ENCODE results near the gene ACAN. TPM values are rescaled to one million over a fixed set of nuclear protein-coding genes. Genes with fewer than 3 reads are reported as not detected.

The ACAN gene
- total RNA-seq, 2 donors from 2014 or later = 0.17 to 0.35 TPM

DNA sequence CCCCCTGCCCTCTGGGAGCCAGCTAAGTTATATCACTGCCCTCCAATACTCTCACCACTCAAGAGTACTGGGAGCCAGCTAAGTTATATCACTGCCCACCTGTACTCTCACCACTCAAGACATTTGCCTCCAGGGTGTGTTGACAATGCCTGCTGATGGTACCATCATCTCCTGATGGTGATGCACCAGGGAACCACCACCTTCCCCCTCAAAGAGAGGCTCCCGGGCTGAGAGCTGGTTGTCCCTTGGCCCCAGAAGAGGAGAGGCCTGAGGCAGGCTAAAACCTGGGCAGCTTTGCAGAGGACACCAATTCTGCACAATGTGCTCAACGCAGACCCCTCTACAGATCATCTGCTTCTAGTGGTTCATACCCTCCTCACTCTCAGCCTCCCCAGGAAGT is 99.6 kb downstream of the ACAN start:
- intact Hi-C loops (cut with DNase I) = no loop called here
- Histone ChIP-seq H3K36me3 (no peaks in the 10 kb centered on the region), H3K27me3 (no peaks in the 10 kb centered on the region), H3K4me1 (peaks cover 4% of the 10 kb centered on the region), H3K4me3 (no peak overlapping the region), H3K27ac (no peak overlapping the region), H3K9me3 (no peaks in the 10 kb centered on the region), H3K9ac (ENCODE audit: low read depth in 2 of 2, low read length in 2 of 2) (no peak overlapping the region)
- TF ChIP-seq, protein P1, sequence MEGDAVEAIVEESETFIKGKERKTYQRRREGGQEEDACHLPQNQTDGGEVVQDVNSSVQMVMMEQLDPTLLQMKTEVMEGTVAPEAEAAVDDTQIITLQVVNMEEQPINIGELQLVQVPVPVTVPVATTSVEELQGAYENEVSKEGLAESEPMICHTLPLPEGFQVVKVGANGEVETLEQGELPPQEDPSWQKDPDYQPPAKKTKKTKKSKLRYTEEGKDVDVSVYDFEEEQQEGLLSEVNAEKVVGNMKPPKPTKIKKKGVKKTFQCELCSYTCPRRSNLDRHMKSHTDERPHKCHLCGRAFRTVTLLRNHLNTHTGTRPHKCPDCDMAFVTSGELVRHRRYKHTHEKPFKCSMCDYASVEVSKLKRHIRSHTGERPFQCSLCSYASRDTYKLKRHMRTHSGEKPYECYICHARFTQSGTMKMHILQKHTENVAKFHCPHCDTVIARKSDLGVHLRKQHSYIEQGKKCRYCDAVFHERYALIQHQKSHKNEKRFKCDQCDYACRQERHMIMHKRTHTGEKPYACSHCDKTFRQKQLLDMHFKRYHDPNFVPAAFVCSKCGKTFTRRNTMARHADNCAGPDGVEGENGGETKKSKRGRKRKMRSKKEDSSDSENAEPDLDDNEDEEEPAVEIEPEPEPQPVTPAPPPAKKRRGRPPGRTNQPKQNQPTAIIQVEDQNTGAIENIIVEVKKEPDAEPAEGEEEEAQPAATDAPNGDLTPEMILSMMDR (IDR thresholded peaks at IDR 0.05) = no peak
- no peak for DNase-seq

- Histone ChIP-seq H3K4me3 (no peak overlapping the region), H3K27ac (no peak overlapping the region), H3K36me3 (no peaks in the 10 kb centered on the region), H3K9ac (ENCODE audit: low read depth in 2 of 2, low read length in 2 of 2) (no peak overlapping the region), H3K4me1 (peaks cover 4% of the 10 kb centered on the region), H3K9me3 (no peaks in the 10 kb centered on the region), H3K27me3 (no peaks in the 10 kb centered on the region)
- intact Hi-C loops (cut with DNase I) = loop anchor here (2.0 kb wide), 1 partner anchor 113 kb away; no protein-coding TSS in a partner anchor
- DNase-seq = no peak
- TF ChIP-seq, protein P1 (IDR thresholded peaks at IDR 0.05) = no peak
Observed at GRCh38 chr15:88904257-88904623, 101.0 kb downstream of the ACAN start.

GRCh38 chr15:88904624-88905327 is 101.5 kb downstream of the ACAN start:
- DNase-seq = peak; percentile 86
- H3K9ac ChIP-seq (ENCODE audit: low read depth in 2 of 2, low read length in 2 of 2) = no peak overlapping the region
- no peaks in the 10 kb centered on the region for H3K27me3 ChIP-seq
- H3K27ac ChIP-seq = no peak overlapping the region
- peaks cover 4% of the 10 kb centered on the region for H3K4me1 ChIP-seq
- no peaks in the 10 kb centered on the region for H3K9me3 ChIP-seq
- TF ChIP-seq, protein P1 (IDR thresholded peaks at IDR 0.05) = peak; percentile 98
- H3K4me3 ChIP-seq = no peak overlapping the region
- intact Hi-C loops (cut with DNase I) = loop anchor here (2.0 to 5.0 kb wide), 2 partner anchors 112 to 273 kb away; no protein-coding TSS in a partner anchor
- H3K36me3 ChIP-seq = no peaks in the 10 kb centered on the region

DNA sequence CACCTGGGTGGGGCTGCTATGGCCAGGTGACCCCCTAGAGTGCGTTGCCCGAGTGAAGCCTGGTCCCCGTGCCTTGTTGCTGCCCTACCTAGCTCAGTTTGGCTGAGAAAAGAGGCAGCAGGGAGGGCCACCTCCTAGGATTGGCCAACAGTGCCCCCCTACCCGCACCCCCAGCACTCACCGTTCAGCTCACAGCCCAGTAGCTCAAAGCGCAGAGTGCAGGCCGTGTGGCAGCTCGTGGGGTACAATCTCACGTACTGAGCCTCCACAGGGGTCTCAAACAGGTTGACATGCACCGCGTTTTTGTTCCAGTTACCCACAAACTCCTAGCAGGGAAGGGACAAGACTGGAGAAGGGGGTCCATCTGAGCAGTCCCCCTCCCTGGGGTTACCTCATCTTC is 102.3 kb downstream of the ACAN start:
- no peak overlapping the region for H3K9ac ChIP-seq (ENCODE audit: low read depth in 2 of 2, low read length in 2 of 2)
- TF ChIP-seq, protein P1 (IDR thresholded peaks at IDR 0.05) = no peak
- peaks cover 4% of the 10 kb centered on the region for H3K4me1 ChIP-seq
- intact Hi-C loops (cut with DNase I) = loop anchor here (2.0 to 5.0 kb wide), 2 partner anchors 111 to 272 kb away; no protein-coding TSS in a partner anchor
- H3K27me3 ChIP-seq = no peaks in the 10 kb centered on the region
- H3K4me3 ChIP-seq = no peak overlapping the region
- H3K27ac ChIP-seq = no peak overlapping the region
- H3K36me3 ChIP-seq = no peaks in the 10 kb centered on the region
- no peak for DNase-seq
- H3K9me3 ChIP-seq = no peaks in the 10 kb centered on the region

- intact Hi-C loops (cut with DNase I) = loop anchor here (5.0 kb wide), 1 partner anchor 271 kb away; no protein-coding TSS in a partner anchor
- Histone ChIP-seq H3K4me3 (no peak overlapping the region), H3K36me3 (no peaks in the 10 kb centered on the region), H3K4me1 (peaks cover 4% of the 10 kb centered on the region), H3K27me3 (no peaks in the 10 kb centered on the region), H3K9ac (ENCODE audit: low read depth in 2 of 2, low read length in 2 of 2) (no peak overlapping the region), H3K27ac (no peak overlapping the region), H3K9me3 (no peaks in the 10 kb centered on the region)
- TF ChIP-seq, protein P1 (IDR thresholded peaks at IDR 0.05) = no peak
- DNase-seq = no peak
Observed at GRCh38 chr15:88906130-88906529, 102.9 kb downstream of the ACAN start.
